ENCODE results near the gene INSM1.
A peak's percentile ranks its signal among the peaks of the same experiment; 100 is the strongest.

INSM1 gene

DNA sequence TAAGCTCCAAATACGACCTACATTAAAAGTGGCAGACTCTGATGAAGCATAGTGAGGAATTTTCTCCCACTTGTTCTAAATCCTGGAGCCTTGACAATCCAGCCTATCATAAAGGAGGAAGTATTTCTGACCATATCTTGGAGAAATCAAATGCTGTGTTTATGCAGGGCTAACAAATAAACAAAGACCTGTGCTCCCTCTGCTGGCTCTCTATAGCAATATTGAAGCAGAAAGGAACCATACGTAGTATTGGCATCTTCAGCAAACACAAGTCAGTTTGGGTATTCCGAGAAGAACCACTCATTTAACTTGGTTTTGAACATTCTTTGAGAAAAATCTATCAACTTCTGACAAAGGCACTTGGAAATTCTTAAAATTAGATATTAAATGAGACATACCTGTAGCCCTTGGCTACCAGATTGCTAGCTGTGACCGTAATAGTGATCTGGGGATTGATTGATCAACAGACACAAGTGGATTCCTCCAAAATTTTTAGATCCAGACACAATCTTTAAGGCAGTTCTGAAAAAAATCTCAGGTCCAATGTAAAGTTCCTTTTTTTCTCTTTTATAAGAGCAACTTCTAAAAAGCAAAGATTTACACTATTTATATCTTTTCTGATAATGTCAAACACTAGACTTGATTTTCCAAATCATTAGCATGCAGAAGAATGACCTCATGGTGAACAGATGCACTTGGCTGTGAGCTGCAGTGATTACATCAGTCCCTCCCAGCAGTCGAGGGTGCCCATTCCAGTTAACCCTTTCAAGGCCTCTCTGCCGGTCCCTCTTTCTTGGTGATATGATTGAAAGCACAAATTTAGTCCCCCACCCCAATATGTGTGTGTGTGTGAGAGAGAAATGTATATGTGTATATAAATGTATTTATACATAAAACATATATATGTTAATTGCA, 40.2 kb downstream of the INSM1 start:
- no peak for DNase-seq (ENCODE audit: low read depth, low spot score)
- POLR2A ChIA-PET: no interaction called here
- TF ChIP-seq, protein P1, sequence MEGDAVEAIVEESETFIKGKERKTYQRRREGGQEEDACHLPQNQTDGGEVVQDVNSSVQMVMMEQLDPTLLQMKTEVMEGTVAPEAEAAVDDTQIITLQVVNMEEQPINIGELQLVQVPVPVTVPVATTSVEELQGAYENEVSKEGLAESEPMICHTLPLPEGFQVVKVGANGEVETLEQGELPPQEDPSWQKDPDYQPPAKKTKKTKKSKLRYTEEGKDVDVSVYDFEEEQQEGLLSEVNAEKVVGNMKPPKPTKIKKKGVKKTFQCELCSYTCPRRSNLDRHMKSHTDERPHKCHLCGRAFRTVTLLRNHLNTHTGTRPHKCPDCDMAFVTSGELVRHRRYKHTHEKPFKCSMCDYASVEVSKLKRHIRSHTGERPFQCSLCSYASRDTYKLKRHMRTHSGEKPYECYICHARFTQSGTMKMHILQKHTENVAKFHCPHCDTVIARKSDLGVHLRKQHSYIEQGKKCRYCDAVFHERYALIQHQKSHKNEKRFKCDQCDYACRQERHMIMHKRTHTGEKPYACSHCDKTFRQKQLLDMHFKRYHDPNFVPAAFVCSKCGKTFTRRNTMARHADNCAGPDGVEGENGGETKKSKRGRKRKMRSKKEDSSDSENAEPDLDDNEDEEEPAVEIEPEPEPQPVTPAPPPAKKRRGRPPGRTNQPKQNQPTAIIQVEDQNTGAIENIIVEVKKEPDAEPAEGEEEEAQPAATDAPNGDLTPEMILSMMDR (IDR thresholded peaks at IDR 0.05; ENCODE audit: insufficient read depth, low read length, missing control alignments): peak; percentile 8
- CTCF ChIA-PET: interaction anchor here (1.1 to 1.4 kb wide), 3 partner anchors 8 to 185 kb away, joined by 3 to 4 read pairs (median 3); no protein-coding TSS in a partner anchor
- no peak overlapping the region for H3K4me3 ChIP-seq (ENCODE audit: low read depth, low read length)

DNA sequence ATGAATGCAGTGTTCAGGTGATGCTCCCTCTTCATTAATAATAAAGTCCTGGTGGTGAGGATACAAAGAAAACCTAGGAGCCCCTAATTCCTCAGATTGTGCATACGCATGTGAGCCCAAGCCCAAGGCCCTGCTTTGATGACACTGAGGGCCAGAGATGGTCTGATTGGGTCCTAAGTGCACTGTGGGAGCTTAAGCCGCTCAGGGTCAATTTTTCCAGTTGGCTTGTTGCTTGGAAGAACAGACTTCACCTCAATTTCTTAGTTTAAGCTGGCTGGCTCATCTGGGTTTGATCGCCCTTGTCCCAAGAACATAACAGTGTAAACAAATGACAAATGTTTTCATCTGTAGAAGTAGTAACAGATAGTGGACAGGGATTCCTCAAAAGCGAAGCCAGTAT, 41.4 kb downstream of the INSM1 start:
- POLR2A ChIA-PET: no interaction called here
- CTCF ChIA-PET: no interaction called here
- no peak overlapping the region for H3K4me3 ChIP-seq (ENCODE audit: low read depth, low read length)
- no peak for DNase-seq (ENCODE audit: low read depth, low spot score)
- TF ChIP-seq, protein P1 (IDR thresholded peaks at IDR 0.05; ENCODE audit: insufficient read depth, low read length, missing control alignments): no peak

DNA sequence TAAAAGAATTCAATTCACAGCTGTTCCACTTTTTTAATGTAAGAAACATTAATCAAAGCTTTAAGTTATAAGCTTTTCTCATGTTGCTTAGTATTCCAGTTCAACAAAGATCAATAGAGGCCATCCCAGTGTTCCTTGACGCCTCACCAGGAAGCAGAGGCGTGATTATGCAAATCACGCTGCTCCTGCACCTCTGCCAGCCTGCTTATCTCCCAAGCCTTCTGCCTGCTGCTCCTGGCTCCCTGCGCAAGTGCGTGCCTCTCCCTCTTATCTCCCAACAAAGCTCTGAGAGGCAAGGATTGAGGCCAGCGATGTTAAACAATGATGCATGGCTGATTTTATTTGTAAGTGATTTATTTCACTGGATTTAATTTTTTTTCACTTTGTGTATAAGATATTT, 42.8 kb downstream of the INSM1 start:
- ChIA-PET CTCF (interaction anchor here (1.2 kb wide), 1 partner anchor 41 kb away, joined by 3 read pairs; no protein-coding TSS in a partner anchor), POLR2A (no interaction called here)
- H3K4me3 ChIP-seq (ENCODE audit: low read depth, low read length): no peak overlapping the region
- DNase-seq (ENCODE audit: low read depth, low spot score): no peak
- TF ChIP-seq, protein P1 (IDR thresholded peaks at IDR 0.05; ENCODE audit: insufficient read depth, low read length, missing control alignments): no peak

DNA sequence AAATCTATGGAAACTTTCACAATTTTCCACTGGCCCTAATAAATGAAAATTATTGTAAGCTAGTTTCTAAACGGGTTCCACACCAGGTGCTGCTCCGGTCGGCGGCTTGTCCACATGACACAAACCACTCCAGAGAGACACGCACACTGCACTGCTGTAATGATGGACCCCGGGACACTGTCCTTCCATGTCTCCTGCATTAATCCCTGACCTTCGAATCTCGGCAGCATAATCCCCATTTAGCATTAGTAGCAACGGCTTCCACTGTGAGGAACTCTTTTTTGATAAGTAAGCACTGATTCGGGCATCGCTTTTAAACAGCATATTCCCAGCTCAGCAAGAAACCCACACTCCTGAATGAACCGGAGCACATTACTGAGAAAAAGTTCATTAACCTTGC, 43.5 kb downstream of the INSM1 start:
- ChIA-PET CTCF (interaction anchor here (1.2 kb wide), 1 partner anchor 41 kb away, joined by 3 read pairs; no protein-coding TSS in a partner anchor), POLR2A (no interaction called here)
- no peak for DNase-seq (ENCODE audit: low read depth, low spot score)
- no peak overlapping the region for H3K4me3 ChIP-seq (ENCODE audit: low read depth, low read length)
- TF ChIP-seq, protein P1 (IDR thresholded peaks at IDR 0.05; ENCODE audit: insufficient read depth, low read length, missing control alignments): no peak

DNA sequence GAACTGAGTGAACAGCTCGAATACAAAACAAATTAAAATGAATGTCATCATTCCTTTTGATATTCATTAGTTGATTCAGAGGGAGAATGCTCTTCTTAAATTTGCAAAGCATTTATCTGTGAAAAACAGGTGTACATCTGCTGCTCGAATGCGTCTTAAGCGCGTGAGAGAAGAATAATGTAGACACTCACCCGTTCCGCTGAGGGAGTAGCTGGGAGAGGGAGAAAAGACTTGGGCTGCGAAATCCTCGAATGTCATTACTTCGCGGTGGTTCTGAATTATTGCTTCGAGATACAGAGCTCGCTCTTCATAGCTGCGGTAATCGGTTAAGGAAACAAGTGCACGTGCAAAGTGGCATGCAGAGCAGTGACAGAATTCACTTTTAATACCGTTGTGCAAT, 43.9 kb downstream of the INSM1 start:
- H3K4me3 ChIP-seq (ENCODE audit: low read depth, low read length): no peak overlapping the region
- ChIA-PET POLR2A (no interaction called here), CTCF (no interaction called here)
- TF ChIP-seq, protein P1 (IDR thresholded peaks at IDR 0.05; ENCODE audit: insufficient read depth, low read length, missing control alignments): no peak
- no peak for DNase-seq (ENCODE audit: low read depth, low spot score)

DNA sequence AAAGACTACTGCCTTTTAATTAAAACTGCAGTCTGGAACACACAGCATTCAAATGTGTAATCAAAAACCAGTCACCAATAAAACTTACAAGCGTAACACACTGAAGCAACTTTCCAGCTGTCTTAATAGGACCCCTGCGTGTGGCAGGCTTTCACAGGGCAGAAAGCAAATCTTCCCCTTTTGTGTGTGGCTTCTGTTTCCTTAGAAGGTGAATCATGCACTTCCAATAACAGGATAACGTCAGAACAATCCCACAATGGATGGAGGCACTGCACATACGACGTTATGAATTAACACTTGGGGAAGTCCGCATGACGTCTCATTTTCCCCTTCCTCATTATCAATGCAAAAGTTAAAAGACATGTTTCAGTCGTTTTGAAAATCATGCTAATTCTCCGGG, 44.8 kb downstream of the INSM1 start:
- H3K4me3 ChIP-seq (ENCODE audit: low read depth, low read length): no peak overlapping the region
- TF ChIP-seq, protein P1 (IDR thresholded peaks at IDR 0.05; ENCODE audit: insufficient read depth, low read length, missing control alignments): no peak
- no peak for DNase-seq (ENCODE audit: low read depth, low spot score)
- POLR2A ChIA-PET: no interaction called here
- CTCF ChIA-PET: no interaction called here
